ENCODE data around the gene EGFL7.

Gene EGFL7

DNA sequence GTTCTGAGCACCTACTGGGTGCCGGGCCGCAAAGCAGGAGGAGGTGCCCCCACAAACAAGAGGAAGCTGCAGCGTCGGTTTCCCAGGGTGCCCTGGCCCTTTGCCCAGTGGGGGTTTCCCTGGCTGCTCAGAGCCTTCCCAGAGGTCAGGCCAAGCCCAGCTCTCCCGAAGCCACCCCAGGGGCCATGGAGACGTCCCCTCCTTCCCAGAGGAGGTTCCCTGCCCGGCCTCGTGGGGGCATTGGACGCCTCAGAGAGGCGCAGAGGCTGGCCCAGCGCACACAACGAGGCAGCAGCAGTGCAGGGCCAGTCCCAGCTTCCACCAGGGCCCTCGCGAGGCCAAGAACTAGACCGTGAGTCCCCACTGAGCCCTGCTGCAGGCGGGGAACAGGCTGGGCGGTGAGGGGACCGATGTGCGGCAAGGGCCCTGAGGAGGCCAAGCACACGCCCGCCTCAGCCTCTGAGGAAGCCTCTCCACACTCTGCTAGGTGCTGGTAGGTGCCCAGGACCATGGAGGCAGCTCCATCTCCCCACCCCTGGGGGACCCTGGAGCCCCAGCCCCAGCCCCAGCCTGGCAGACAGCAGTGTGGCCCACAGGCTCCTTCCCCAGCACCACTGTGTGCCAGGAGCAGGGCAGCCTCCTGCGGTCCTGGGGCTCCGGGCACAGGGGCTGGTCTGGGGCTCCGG, 56.6 kb downstream of the EGFL7 start:
- no peak for DNase-seq (ENCODE audit: low spot score)

- DNase-seq (ENCODE audit: low spot score): no peak
Observed at GRCh38 chr9:136720251-136720897, 57.7 kb downstream of the EGFL7 start.

- DNase-seq (ENCODE audit: low spot score): no peak
Observed at GRCh38 chr9:136720898-136721338, 58.2 kb downstream of the EGFL7 start.

DNA sequence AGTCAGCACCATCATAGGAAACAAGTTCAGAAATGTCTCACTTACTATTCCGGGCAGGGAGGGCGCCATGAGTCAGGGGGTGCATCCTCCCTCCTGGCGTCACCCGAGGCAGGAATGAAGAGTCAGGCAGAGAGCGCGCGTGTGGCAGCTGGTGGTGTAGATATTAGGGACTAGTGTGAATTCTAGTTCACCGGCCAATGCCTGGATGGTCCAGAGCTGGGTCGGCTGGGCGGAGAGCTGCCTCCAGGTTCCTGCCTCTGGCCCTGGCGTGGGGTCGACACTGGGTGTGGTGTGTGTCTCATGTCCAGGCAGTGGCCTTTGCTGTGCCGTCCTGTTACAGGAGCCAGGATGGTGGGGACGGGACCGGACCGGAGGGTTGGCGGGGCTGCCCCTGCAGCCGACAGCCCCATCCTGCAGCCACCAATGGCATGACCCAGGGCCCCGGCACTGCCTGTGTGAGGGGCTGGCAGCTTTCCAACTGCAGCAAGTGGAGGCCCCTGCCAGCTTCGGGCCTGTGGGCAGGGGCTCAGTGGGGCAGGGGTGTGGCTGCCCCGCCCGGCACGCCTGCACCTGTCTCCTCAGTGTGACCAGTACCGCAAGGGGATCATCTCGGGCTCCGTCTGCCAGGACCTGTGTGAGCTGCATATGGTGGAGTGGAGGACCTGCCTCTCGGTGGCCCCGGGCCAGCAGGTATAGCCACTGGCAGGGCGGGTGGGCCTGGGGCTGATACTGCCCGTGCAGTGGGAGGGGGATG, 58.8 kb downstream of the EGFL7 start:
- no peak for DNase-seq (ENCODE audit: low spot score)

Data from COLO829 (cell line).